IMR-90 (cell line): Measurements from ENCODE around the gene RNF223. TPM values are rescaled to one million over a fixed set of nuclear protein-coding genes. Genes with fewer than 3 reads are reported as not detected.

Experiments
- ATAC-seq: fragments of 200-7000 bp; cut with Tn5 transposase; 2 replicates; pipeline ENCODE4 v1.9.1; 2020; ENCODE audit warnings: low read depth, mild to moderate bottlenecking, moderate library complexity
- BruUV-seq: library from RNA; stranded (reverse); fragments of 400-500 nt; replicated peaks from 2 replicates; lab custom pipeline; 2021; lab: Mats Ljungman, UMichigan
- CTCF ChIA-PET: fragments of 300-600 bp; formaldehyde crosslinking; extraction: SDS; loops from one replicate; lab custom pipeline; 2021; ENCODE audit warnings: antibody characterized with exemption; lab: Yijun Ruan, JAX
- POLR2A ChIA-PET: fragments of 300-600 bp; sonication (Branson Sonifier 250); formaldehyde crosslinking; loops from one replicate; lab custom pipeline; 2022; ENCODE audit warnings: antibody characterized with exemption; ENCODE audit not compliant: unreplicated experiment; lab: Charles Lee
- DNase-seq: peaks from one replicate; pipeline ENCODE4 v3.0.0; 2013
- H2AFZ ChIP-seq: replicated peaks from 2 replicates; pipeline ENCODE3; 2013; ENCODE audit warnings: low read length, mild to moderate bottlenecking; ENCODE audit not compliant: poor library complexity
- H2AK5ac ChIP-seq: 2 replicates; pipeline ENCODE4 v1.6.1; 2013; ENCODE audit warnings: low read depth, low read length, inconsistent platforms
- H2AK9ac ChIP-seq: replicated peaks from 2 replicates; pipeline ENCODE3; 2013; ENCODE audit warnings: mild to moderate bottlenecking, low read depth, low read length, moderate library complexity; ENCODE audit not compliant: poor library complexity
- H2BK120ac ChIP-seq: 2 replicates; pipeline ENCODE4 v1.6.1; 2013; ENCODE audit warnings: low read depth, low read length, inconsistent platforms
- H2BK15ac ChIP-seq: 3 replicates; pipeline ENCODE4 v1.6.1; 2013; ENCODE audit warnings: low read depth, low read length, inconsistent platforms
- H2BK20ac ChIP-seq: 2 replicates; pipeline ENCODE4 v1.6.1; 2013; ENCODE audit warnings: low read depth, mild to moderate bottlenecking, inconsistent platforms, low read length, moderate library complexity
- H2BK5ac ChIP-seq: 2 replicates; pipeline ENCODE4 v1.6.1; 2013; ENCODE audit warnings: mild to moderate bottlenecking, low read depth, low read length, inconsistent platforms; ENCODE audit not compliant: poor library complexity, severe bottlenecking
- H3K14ac ChIP-seq: replicated peaks from 2 replicates; pipeline ENCODE4 v1.6.1; 2013; ENCODE audit warnings: low read depth, low read length, inconsistent platforms
- H3K18ac ChIP-seq: 2 replicates; pipeline ENCODE4 v1.6.1; 2013; ENCODE audit warnings: low read depth, low read length, control low read depth
- H3K23ac ChIP-seq: 2 replicates; pipeline ENCODE4 v1.6.1; 2013; ENCODE audit warnings: low read depth, low read length, inconsistent platforms
- H3K27ac ChIP-seq: 2 replicates; pipeline ENCODE4 v1.5.1; 2013; ENCODE audit warnings: mild to moderate bottlenecking, control low read depth, low read length; ENCODE audit not compliant: insufficient read depth
- H3K27me3 ChIP-seq: 2 replicates; pipeline ENCODE4 v1.6.1; 2013; ENCODE audit warnings: low read length; ENCODE audit not compliant: control insufficient read depth, insufficient read depth
- H3K36me3 ChIP-seq: 2 replicates; pipeline ENCODE4 v1.6.1; 2013; ENCODE audit warnings: low read length, mixed read lengths; ENCODE audit not compliant: control insufficient read depth, insufficient read depth
- H3K4ac ChIP-seq: 2 replicates; pipeline ENCODE4 v1.6.1; 2013; ENCODE audit warnings: low read depth, low read length, inconsistent platforms
- H3K4me1 ChIP-seq: 2 replicates; pipeline ENCODE4 v1.6.1; 2013; ENCODE audit warnings: low read length, mixed read lengths; ENCODE audit not compliant: control insufficient read depth, insufficient read depth
- H3K4me2 ChIP-seq: 2 replicates; pipeline ENCODE4 v1.6.1; 2013; ENCODE audit warnings: low read depth, mild to moderate bottlenecking, control low read depth, low read length, moderate library complexity
- H3K4me3 ChIP-seq: 2 replicates; pipeline ENCODE4 v1.5.1; 2013; ENCODE audit warnings: low read depth, mild to moderate bottlenecking, control low read depth, low read length, moderate library complexity; ENCODE audit not compliant: insufficient read depth
- H3K56ac ChIP-seq: 2 replicates; pipeline ENCODE4 v1.6.1; 2013; ENCODE audit warnings: low read length, inconsistent platforms; ENCODE audit not compliant: insufficient read depth; ENCODE audit errors: extremely low read depth
- H3K79me1 ChIP-seq, 2 experiments: 2 replicates each; pipeline ENCODE4 v1.6.1; 2013; ENCODE audit warnings: low read length in 2 of 2, inconsistent platforms in 1 of 2, low read depth in 1 of 2
- H3K9ac ChIP-seq: 2 replicates; pipeline ENCODE4 v1.6.1; 2013; ENCODE audit warnings: low read depth, low read length, control low read depth
- H3K9me1 ChIP-seq: 2 replicates; pipeline ENCODE4 v1.6.1; 2013; ENCODE audit warnings: low read length, inconsistent platforms; ENCODE audit not compliant: insufficient read depth
- H3K9me3 ChIP-seq: 2 replicates; pipeline ENCODE4 v1.6.1; 2013; ENCODE audit warnings: low read length; ENCODE audit not compliant: control insufficient read depth, insufficient read depth
- H4K20me1 ChIP-seq: 2 replicates; pipeline ENCODE4 v1.6.1; 2013; ENCODE audit warnings: low read length, inconsistent platforms; ENCODE audit not compliant: insufficient read depth
- H4K5ac ChIP-seq: 2 replicates; pipeline ENCODE4 v1.6.1; 2013; ENCODE audit warnings: mild to moderate bottlenecking, low read depth, low read length, control low read depth
- H4K8ac ChIP-seq, 2 experiments: 2 replicates each; pipeline ENCODE4 v1.6.1; 2013; ENCODE audit warnings: low read depth in 2 of 2, low read length in 2 of 2, control low read depth in 1 of 2, inconsistent platforms in 1 of 2
- H4K91ac ChIP-seq: 2 replicates; pipeline ENCODE4 v1.6.1; 2013; ENCODE audit warnings: low read depth, low read length, inconsistent platforms; ENCODE audit not compliant: insufficient read depth
- BHLHE40 ChIP-seq: fragments of 150-350 bp; IDR thresholded peaks from 2 replicates; pipeline ENCODE4 v1.6.1; 2016; ENCODE audit warnings: mild to moderate bottlenecking, low read depth, low read length
- CEBPB ChIP-seq: IDR thresholded peaks from 2 replicates; pipeline ENCODE4 v1.6.1; 2012; ENCODE audit warnings: low read depth, low read length, improper control_type of control experiment
- CHD1 ChIP-seq: IDR thresholded peaks from 2 replicates; pipeline ENCODE4 v1.6.1; 2012; ENCODE audit warnings: low read depth, low read length, improper control_type of control experiment
- FOS ChIP-seq: fragments of 150-350 bp; IDR thresholded peaks from 2 replicates; pipeline ENCODE4 v1.6.1; 2016; ENCODE audit warnings: low read depth, low read length
- MAFK ChIP-seq: IDR thresholded peaks from 2 replicates; pipeline ENCODE4 v1.6.1; 2012; ENCODE audit warnings: low read depth, low read length, improper control_type of control experiment
- MAZ ChIP-seq: IDR thresholded peaks from 2 replicates; pipeline ENCODE4 v1.6.1; 2012; ENCODE audit warnings: low read depth, mild to moderate bottlenecking, low read length, improper control_type of control experiment, moderate library complexity, borderline replicate concordance
- MXI1 ChIP-seq: IDR thresholded peaks from 2 replicates; pipeline ENCODE4 v1.6.1; 2012; ENCODE audit warnings: low read depth, mild to moderate bottlenecking, low read length, moderate library complexity, borderline replicate concordance
- NFE2L2 ChIP-seq: fragments of 150-350 bp; IDR thresholded peaks from 2 replicates; pipeline ENCODE4 v1.6.1; 2016; ENCODE audit warnings: low read depth, mild to moderate bottlenecking, low read length
- POLR2A ChIP-seq: IDR thresholded peaks from 2 replicates; pipeline ENCODE4 v1.6.1; 2012; ENCODE audit warnings: mild to moderate bottlenecking, low read depth, low read length
- RAD21 ChIP-seq: IDR thresholded peaks from 2 replicates; pipeline ENCODE4 v1.6.1; 2012; ENCODE audit warnings: low read length, improper control_type of control experiment
- RCOR1 ChIP-seq: IDR thresholded peaks from 2 replicates; pipeline ENCODE4 v1.6.1; 2012; ENCODE audit warnings: mild to moderate bottlenecking, low read length, improper control_type of control experiment; ENCODE audit not compliant: insufficient replicate concordance
- RFX5 ChIP-seq: IDR thresholded peaks from 2 replicates; pipeline ENCODE4 v1.8.0; 2012; ENCODE audit warnings: low read depth, mild to moderate bottlenecking, low read length, moderate library complexity
- SMC3 ChIP-seq: fragments of 150-350 bp; IDR thresholded peaks from 2 replicates; pipeline ENCODE4 v1.6.1; 2016; ENCODE audit warnings: low read depth, mild to moderate bottlenecking, antibody characterized with exemption, low read length, moderate library complexity
- WGBS, 2 experiments: methylation state at CpG; one replicate each; pipeline versions ENCODE4 v1.1.5 to v1.1.7; 2013; ENCODE audit warnings: missing lambda C conversion rate in 2 of 2; ENCODE audit not compliant: insufficient read length in 1 of 2; ENCODE audit errors: extremely low coverage in 2 of 2; 5-methylcytosine and 5-hydroxymethylcytosine counted together
- dilution Hi-C: fragments of 300-500 bp; cut with HindIII; formaldehyde crosslinking; loops from one replicate; pipeline ENCODE4 v1.14.3; 2018; ENCODE audit warnings: low sequenced_read_pairs; ENCODE audit not compliant: unreplicated experiment
- in situ Hi-C: fragments of 300-500 bp; cut with MboI; formaldehyde crosslinking; loops from 3 replicates; pipeline ENCODE4 v1.14.3; 2019; ENCODE audit warnings: low sequenced_read_pairs, inconsistent platforms, mixed read lengths
- intact Hi-C: fragments of 100-400 bp; cut with micrococcal nuclease; formaldehyde crosslinking; loops from 2 replicates; pipeline ENCODE4 v1.10.0; 2022
- polyA plus RNA-seq, 3 experiments: library from polyadenylated mRNA; depleted of rRNA; stranded (reverse); fragments of >200 nt; gene quantifications; 2 replicates each; pipeline ENCODE4 v1.2.3, GENCODE V29; 2012; ENCODE audit warnings: low replicate concordance in 1 of 3
- total RNA-seq: library from RNA; depleted of rRNA; stranded (reverse); fragments of >200 nt; gene quantifications from 2 replicates; pipeline ENCODE4 v1.2.3, GENCODE V29; 2012
- TF ChIP-seq, protein P1 (sequence below): fragments of 150-350 bp; IDR thresholded peaks from 2 replicates; pipeline ENCODE4 v1.6.1; 2017; ENCODE audit warnings: mild to moderate bottlenecking, antibody characterized with exemption, low read length, low read depth
- TF ChIP-seq, protein P2 (sequence below): conservative IDR thresholded peaks from 2 replicates; pipeline ENCODE4 v1.5.1; 2012; ENCODE audit warnings: mild to moderate bottlenecking, low read depth, low read length, improper control_type of control experiment
- TF ChIP-seq, protein P3 (sequence below): fragments of 150-350 bp; IDR thresholded peaks from 2 replicates; pipeline ENCODE4 v1.6.1; 2016; ENCODE audit warnings: low read depth, mild to moderate bottlenecking, low read length, moderate library complexity, borderline replicate concordance

The RNF223 gene
- total and polyA plus RNA-seq, 2 of the 4 experiments (the other 2 are of a cell fraction): not detected

DNA sequence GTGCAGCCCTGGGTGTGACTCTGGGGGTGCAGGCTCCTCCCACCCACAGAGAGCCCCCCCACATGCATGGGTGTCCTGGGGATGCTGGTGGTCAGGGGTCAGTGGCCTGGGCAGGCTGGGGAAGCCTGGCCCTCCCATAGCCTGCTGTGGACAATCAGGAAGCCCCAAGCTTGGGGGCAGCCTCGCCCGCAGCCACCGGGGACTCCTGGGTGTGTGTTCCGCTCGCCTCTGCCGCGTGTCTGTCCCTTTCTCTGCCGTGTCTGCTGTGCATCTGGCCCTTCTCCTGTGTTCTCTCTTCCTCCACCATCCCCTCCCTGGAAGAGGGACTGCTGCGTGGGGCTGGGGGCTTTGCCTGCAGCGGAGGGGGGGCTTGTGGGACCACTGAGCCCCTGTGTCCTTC lies 31.3 kb downstream of the RNF223 start:
- Histone ChIP-seq H3K4me3 (no peak overlapping the region), H2AK9ac (peak overlapping the region; percentile 65), H2BK20ac (no peak overlapping the region), H3K23ac (no peak overlapping the region), H3K4me2 (no peak overlapping the region), H4K8ac (no peak overlapping the region), H3K36me3 (peaks cover 56% of the 10 kb centered on the region), H3K27ac (no peak overlapping the region), H3K79me1 (peaks cover 5 to 28% of the 10 kb centered on the region in 2 experiments), H4K91ac (no peak overlapping the region), H3K27me3 (no peaks in the 10 kb centered on the region), H3K18ac (no peak overlapping the region), H2AK5ac (no peak overlapping the region), H3K9me3 (no peaks in the 10 kb centered on the region), H2BK15ac (no peak overlapping the region), H4K5ac (no peak overlapping the region), H2AFZ (no peak overlapping the region), H4K20me1 (peaks cover 40% of the 10 kb centered on the region), H3K4me1 (peaks cover 7% of the 10 kb centered on the region), H3K4ac (no peak overlapping the region), H3K9ac (no peak overlapping the region), H3K9me1 (0 out of 2 replicates have a peak, but pooled peaks cover 5% of the 10 kb centered on the region), H2BK120ac (no peak overlapping the region), H3K56ac (no peak overlapping the region), H2BK5ac (no peak overlapping the region), H3K14ac (no peak overlapping the region)
- DNase-seq (no peak), ATAC-seq (no peak)
- 94% methylated on average over 3 of the region's 10 CpGs; no CpG with 5 or more reads in 1 of the 2 experiments for WGBS, 2 experiments
- TF ChIP-seq MAFK (no peak), MXI1 (no peak), CHD1 (no peak), RFX5 (no peak), NFE2L2 (no peak), RCOR1 (no peak), MAZ (no peak), CEBPB (no peak), BHLHE40 (no peak), FOS (no peak), SMC3 (no peak), POLR2A (no peak), RAD21 (no peak)
- TF ChIP-seq, protein P1, sequence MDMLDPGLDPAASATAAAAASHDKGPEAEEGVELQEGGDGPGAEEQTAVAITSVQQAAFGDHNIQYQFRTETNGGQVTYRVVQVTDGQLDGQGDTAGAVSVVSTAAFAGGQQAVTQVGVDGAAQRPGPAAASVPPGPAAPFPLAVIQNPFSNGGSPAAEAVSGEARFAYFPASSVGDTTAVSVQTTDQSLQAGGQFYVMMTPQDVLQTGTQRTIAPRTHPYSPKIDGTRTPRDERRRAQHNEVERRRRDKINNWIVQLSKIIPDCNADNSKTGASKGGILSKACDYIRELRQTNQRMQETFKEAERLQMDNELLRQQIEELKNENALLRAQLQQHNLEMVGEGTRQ: no peak
- TF ChIP-seq, protein P2, sequence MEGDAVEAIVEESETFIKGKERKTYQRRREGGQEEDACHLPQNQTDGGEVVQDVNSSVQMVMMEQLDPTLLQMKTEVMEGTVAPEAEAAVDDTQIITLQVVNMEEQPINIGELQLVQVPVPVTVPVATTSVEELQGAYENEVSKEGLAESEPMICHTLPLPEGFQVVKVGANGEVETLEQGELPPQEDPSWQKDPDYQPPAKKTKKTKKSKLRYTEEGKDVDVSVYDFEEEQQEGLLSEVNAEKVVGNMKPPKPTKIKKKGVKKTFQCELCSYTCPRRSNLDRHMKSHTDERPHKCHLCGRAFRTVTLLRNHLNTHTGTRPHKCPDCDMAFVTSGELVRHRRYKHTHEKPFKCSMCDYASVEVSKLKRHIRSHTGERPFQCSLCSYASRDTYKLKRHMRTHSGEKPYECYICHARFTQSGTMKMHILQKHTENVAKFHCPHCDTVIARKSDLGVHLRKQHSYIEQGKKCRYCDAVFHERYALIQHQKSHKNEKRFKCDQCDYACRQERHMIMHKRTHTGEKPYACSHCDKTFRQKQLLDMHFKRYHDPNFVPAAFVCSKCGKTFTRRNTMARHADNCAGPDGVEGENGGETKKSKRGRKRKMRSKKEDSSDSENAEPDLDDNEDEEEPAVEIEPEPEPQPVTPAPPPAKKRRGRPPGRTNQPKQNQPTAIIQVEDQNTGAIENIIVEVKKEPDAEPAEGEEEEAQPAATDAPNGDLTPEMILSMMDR: no peak
- TF ChIP-seq, protein P3, sequence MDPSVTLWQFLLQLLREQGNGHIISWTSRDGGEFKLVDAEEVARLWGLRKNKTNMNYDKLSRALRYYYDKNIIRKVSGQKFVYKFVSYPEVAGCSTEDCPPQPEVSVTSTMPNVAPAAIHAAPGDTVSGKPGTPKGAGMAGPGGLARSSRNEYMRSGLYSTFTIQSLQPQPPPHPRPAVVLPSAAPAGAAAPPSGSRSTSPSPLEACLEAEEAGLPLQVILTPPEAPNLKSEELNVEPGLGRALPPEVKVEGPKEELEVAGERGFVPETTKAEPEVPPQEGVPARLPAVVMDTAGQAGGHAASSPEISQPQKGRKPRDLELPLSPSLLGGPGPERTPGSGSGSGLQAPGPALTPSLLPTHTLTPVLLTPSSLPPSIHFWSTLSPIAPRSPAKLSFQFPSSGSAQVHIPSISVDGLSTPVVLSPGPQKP: no peak
- ChIA-PET CTCF (no interaction called here), POLR2A (no interaction called here)
- BruUV-seq: no TSS peak
- dilution Hi-C loops (no loop called here), intact Hi-C loops (no loop called here), in situ Hi-C loops (no loop called here)
